NOMO-1 treated with dmso at 0.1 percent for 144 hours (cell line): ENCODE measurements around the gene GOLPH3.
"Not testable (repeated sequence)": the region's sequence is repeated elsewhere in the genome, so short reads cannot be mapped to it uniquely, and the experiment has no call there.

ENCODE experiments used
- DNase-seq: peaks from one replicate; lab custom pipeline; 2025; ENCODE audit not compliant: unreplicated experiment; lab: John Stamatoyannopoulos, UW

The GOLPH3 gene

DNA sequence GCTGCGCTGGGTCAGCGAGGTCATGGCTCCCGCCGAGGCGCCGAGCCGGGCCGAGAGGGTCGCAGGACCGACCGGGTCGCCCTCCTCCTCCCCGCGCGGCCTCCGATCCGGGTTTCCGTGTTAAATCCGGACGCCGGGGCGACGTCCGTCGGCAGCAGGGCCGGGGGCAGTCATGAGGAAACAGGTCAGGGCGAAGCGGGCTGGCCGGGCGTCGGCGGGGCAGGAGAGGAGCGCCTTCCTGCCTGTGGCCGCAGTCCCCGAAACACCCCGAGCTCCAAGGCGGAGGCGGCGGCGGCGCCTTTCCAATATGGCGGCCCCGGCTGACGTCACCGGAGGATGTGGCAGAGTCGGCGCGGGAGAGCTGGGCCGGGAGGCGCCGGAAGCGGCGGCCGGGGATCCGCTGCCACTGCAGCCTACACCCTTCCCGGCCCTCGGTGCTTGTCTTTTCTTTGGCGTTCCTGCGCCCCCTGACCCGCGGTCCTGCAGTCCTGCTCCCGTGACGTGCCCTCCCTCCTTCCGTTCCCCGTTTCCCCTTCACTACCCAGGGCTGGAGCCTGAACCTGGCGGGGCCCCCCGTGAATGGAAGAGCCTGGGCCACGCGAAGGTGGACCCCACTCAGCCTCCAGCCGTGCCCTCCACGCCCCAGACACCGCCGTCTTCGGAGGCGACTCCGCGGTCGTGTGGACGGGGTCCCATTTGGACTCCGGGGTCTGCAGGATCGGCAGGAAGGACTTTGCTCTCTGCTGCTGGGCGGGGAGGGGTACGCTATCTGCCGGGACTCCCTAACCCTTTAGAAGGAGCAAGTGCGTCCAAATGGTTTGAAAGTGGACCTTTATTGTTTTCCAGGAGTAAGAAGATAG, at the start of gene GOLPH3:
Gene GOLPH3 (minus strand): TSS at position 309 of the 860 bp plus-strand sequence. CDS start 285 bp downstream, at position 24.
- peak; percentile 97 for DNase-seq

DNA sequence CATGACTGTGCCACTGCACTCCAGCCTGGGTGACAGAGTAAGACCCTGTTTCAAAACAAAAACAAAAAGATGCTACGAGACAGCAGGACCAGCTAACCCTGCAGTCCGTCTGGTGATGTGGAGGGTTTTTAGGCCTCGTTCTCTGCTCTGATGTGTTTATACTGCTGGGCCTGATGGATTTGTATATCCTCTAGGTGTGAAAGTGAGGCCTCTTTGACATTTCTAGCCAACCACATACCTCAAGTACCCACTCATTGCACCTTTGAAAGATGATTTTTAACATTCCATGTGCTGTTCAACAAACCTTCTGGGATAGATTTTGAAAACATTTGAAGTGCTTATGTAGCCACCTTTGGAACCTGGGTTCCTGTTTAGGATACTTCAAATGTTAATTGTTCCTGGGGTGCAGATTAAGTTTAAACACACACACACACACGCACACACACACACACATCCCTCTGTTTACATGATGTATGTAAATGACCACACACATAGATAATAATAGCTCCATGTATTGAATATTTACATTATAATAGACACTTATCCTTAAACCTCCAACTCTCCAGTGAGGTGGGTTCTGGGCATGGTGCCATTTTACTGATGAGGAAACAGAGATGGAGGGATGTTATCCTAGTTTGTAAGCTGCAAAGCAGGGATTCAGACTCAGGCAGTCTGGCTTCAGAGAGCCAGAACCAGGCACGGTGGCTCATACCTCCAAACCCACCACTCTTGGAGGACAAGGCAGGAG, 48.8 kb upstream of the GOLPH3 start:
- DNase-seq: no peak

DNA sequence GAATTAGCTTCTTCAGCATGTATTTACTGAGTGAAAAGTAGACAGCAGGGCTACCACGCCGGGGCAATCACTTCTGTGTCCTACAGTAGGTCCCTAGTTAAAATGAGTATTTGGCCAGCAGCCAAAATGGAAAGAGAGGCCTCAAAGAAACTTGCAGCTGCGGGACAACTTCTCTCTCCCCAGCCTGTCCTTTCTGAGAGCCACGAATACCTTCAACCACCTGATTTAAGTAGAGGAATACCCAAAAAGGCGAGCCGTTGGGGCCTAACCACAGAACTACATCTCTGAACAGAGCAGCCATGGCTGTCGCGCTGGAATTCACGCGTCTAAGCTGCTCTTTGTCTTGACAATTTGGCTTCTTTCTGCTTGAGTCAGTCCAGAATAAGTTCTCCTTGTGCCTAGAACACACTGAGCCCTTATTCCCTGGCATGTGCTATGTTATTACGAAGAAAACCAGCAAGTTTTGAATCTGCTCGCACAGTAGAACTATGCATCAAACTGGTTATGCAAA, 43.8 kb upstream of the GOLPH3 start:
- DNase-seq: peak; percentile 53

DNA sequence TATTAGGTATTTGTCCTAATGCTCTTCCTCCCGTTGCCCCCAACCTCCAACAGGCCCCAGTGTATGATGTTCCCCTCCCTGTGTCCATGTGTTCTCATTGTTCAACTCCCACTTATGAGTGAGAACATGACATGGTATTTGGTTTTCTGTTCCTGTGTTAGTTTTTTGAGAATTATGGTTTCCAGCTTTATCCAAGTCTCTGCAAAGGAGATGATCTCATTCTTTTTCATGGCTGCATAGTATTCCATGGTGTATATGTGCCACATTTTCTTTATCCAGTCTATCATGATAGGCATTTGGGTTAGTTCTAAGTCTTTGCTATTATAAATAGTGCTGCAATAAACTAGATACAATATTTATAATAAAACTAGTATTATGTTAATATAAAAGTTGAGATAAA, 40.2 kb upstream of the GOLPH3 start:
- not testable (repeated sequence) for DNase-seq

DNA sequence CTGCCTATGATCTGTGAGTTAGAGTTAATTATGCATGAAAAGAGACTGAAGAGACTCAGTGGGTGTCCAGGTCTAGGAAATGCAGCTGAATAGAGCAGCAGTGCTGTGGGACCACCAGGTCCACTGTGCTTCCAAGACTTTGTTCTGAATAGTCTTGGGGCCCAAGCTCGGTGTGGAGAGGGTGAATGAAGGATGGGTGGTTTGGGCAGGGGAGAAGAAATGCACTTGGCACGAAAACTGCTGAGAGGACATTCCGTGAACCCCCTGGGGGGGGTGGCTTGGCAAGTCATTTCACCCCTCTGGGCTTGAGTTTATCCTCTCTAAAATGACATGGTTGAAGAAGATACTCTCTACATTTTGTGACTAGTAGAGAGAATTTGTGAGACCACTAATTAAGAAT, 36.0 kb upstream of the GOLPH3 start:
- DNase-seq: no peak

DNA sequence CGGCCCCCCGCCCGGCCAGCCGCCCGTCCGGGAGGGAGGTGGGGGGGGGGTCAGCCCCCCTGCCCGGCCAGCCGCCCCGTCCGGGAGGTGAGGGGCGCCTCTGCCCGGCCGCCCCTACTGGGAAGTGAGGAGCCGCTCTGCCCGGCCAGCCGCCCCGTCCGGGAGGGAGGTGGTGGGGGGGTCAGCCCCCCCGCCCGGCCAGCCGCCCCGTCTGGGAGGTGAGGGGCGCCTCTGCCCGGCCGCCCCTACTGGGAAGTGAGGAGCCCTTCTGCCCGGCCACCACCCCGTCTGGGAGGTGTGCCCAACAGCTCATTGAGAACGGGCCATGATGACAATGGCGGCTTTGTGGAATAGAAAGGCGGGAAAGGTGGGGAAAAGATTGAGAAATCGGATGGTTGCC, 34.7 kb upstream of the GOLPH3 start:
- DNase-seq: not testable (repeated sequence)

DNA sequence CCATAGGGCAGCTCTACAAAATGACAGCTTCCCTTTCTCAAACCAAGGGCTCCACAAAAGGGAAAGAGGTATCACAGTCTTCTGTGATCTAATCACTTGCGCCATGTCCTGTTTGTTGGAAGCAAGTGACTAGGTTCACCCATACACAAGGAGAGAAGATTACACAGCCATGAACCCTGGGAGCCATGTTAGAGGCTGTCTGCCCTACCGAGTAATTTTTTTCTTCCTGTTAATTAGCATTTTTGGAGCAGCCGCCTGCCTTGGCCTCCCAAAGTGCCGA, 33.2 kb upstream of the GOLPH3 start:
- DNase-seq: peak; percentile 87

DNA sequence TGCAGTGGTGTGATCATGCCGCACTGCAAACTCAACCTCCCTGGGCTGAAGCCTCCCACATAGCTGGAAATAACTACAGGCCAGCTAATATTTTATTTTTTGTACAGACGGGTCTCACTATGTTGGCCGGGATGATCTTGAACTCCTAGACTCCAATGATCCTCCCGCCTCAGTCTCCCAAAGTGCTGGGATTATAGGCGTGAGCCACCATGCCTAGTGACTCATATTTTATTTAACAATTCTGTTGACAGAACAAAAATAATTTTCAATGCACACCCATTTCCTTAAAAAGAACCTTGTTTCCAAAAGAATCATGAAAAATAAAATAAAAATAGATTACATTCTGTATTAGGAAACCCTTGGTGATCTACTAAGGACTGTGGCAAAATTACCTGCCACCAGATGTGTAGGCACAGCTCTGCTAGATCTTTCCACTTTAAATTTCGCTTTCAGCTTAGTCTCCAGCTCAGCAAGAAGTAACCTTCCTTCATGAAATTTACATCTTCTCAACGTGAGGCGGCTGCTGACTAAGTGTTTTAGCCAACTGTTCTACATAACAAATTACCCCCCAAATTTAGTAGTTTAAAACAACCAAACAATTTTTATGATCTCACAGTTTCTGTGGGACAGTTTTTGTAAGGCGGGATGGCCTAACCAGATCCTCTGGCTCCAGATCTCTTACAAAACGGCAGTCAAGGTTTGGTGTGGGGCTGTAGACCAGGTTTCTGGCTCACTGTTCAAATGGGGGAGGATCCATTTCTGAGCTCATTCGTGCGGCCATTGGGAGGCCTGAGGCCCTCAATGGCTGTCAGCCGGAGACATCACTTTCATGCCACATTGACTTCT, 32.6 kb upstream of the GOLPH3 start:
- no peak for DNase-seq

DNA sequence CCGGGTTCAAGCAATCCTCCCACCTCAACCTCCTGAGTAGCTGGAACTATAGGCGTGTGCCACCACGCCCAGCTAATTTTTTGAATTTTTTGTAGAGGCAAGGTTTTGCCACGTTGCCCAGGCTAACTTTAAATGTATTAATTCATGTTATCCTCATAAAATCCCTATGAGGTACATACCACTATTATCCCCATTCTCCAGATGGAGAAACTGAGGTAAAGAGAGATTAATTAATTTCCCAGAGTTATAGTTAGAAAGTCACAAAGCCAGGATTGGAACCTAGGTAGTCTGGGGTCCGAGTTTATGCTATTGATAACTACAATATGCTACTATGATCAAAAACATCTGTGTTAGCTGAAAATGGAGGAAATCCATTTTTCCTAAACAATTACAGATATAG, 31.9 kb upstream of the GOLPH3 start:
- DNase-seq: no peak

DNA sequence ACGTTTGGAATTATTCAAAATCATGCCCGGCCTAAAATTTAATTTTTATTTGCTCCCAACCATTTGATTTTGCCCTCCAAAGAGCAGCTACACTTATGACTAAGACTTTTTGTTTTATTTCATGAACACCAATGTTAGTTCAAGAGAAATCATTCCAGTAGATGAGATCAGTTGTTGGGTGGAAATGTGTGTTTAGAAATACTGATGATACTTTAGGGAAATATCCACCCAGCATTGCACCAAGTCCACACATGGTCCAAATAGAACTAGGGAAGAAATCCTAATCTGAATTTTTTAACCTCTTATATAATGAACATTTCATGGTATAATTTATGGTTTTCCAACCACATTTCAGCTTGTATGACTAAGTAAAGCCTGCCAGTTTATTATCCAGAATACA, 28.3 kb upstream of the GOLPH3 start:
- no peak for DNase-seq

DNA sequence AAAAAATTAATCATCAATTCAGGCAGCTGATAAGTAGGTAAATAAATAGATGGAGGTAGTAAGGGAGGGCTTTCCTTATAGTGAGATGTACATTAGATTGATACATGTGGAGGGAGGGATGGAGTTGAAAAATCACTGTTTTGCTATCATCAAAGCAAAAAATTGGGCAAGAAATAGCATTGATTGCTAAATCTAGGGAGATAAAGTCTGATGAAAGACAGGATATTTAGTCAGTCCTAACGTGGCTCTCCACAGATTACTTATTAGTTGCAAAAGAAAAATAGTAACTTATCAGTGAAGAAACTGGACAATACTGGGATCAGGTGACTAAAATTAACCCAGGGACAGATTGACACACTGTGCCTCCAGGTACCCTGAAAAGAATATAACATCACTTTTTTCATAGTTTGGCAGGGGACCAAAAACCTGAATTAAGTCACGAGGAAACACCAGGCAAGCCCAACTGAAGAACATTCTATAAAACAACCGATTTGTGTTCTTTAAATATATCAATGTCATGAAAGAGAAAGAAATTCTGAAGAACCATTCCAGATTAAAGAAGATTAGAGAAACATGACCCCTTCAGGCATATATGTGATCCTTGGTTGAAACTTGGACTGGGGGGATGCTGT, 27.1 kb upstream of the GOLPH3 start:
- DNase-seq: peak; percentile 59

DNA sequence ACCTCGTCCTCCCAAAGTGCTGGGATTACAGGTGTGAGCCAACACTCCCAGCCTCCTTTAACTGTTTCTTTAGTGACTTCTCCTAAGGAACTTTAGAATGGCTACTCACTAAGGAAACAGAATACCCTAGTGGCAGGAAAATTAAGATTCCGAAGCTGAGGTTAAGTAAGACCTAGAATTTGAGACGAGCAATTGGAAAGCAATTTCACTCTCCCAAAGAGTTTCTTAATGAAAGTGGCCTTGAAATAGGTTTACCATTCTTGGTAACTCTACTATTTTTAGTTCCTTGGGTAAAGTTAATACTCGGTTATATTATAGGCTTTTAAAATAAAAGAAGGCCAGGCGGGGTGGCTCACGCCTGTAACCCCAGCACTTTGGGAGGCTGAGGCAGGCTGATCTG, 22.9 kb upstream of the GOLPH3 start:
- DNase-seq: no peak

DNA sequence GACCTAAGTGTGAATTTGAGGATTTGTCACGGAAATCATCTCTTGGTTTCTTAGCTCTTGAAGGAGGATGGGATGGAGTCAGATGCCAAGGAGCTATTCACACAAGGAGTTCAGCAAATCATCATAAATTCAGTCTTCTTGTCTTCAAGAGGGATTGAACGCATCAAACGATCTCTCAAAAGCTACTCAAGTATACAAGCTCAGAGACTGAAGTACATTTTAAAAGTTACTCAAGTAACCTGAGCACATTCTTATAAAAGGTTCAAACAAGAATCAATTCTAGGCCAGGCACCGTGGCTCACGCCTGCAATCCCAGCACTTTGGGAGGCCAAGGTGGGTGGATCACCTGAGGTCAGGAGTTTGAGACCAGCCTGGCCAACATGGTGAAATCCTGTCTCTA, 21.1 kb upstream of the GOLPH3 start:
- no peak for DNase-seq

DNA sequence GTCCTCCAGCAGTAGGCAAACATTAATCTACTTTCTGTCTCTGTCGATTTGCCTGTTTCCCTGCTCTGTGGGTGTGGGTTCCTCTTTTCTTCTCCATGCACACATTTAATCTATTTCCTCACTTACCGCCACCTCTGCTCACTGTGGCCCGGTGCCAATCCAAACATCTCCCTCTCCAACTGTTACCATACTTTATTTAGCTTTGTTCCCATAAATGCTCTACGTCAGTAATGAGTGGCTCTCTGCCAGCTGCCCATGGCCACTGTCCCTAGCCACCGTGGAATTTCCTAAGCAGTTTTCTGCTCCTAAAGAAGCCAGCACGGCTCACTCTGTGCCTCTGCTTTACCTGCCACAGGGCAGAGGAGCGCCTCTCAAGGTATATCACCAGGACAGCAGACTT, 19.5 kb upstream of the GOLPH3 start:
- DNase-seq: peak; percentile 98

DNA sequence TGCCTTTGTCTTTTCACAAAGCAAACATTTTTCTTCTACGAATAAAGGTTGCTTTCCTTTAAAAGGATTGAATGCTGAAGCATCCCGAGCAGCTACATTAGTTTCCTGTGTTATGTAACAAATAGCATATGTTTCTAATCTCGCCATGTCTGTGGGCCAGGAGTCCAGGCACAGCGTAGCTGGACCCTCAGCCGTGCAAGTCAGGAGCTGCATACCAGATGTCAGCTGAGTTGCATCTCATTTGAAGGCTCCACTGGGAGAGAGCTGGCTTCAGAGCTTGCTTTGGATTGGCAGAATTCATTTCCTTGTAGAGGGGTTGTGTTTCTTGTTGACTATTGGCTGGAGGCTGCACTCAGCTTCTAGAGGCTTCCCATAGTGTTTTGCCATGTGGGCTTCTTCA, 16.0 kb upstream of the GOLPH3 start:
- DNase-seq: no peak

DNA sequence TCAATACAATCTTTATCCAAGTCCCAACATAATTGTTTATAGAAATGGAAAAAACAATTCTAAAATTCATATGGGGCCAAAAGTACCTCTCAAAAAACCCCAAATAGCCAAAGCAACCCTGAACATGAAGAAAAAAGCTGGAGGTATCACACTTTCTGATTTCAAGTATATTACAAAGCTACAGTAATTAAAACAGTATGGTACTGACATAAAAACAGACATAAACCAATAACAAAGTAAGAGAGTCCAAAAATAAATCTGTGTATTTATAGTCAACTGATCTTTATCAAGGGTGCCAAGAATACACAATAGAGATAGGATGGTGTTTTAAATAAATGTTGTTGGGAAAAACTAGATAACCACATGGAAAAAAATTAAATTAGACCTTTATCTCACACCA, 13.6 kb upstream of the GOLPH3 start:
- no peak for DNase-seq

DNA sequence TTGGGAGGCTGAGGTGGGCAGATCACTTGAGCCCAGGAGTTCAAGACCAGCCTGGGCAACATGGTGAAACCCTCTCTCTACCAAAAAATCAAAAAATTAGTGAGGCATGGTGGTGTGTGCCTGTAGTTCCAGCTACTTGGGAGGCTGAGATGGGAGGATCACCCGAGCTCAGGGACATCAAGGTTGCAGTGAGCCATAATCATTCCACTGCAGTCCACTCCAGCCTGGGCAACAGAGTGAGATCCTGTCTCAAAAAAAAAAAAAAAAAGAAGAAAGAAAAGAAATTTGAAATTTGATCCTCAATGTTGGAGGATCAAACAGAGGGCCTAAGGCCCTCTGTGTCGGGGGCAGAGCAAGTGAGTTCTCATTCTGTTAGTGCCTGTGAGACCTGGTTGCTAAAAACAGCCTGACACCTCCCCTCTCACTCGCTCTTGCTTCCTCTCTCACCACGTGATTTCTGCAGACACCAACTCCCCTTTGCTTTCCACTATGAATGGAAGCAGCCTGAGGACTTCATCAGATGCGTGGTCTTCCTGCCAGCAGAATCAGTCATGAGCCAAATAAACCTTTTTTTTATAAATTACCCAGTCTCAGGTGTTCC, 8.4 kb upstream of the GOLPH3 start:
- peak; percentile 77 for DNase-seq

DNA sequence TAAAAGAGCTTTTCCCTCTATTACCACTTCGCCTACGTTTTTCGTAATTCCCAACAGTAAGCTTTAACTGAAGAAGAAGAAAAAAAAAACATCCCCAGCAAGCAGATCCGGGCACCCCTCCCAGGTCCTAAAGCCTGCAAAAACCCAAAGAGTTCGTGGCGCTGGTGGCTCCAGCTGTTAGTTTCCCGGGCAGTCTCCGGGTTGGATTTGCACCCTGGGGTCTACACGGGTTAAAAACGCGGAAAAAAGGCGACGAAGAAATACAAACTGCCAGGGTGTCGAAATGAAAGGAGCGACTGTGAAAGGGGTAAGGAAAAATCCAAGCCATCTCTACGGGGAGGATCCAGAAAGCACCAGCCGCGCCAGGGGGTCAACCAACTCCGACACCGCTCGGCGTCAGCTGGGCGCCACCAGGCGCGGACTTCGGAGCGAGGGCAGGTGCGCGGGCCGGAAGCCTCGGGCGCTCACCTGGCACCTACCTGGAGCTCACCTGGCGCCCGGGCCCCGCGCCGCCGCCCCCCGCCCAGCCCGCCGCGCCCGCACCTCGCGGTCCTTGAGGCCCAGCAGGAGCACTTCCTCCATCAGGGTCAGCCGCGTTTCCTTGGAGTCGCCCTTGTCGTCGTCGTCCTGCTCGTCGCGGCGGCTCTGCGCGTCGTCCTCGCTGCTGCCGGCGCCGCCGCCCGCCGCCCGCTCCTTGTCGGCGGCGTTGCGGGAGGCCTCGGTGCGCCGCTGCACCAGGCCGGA, 680 bp downstream of the GOLPH3 start:
- DNase-seq: peak; percentile 58

DNA sequence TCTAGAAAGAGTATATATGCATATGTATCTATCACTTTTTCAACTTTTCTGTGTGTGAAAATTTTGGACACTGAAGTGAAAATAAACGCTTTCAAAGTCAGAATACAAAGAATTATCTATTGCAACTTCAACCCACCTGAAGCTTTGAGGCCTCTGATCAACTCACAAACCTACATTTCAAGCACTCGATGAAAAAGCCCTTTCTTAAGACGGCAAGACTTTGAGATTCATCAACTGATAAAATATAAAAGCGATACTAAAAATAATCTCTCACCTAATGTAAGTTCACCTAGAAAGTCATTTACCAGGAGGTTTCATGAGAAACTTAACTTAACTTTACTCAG, 1.2 kb downstream of the GOLPH3 start:
- DNase-seq: no peak
